GM04503 (cell line): Measurements from ENCODE around the gene CACNA2D4.
"Not testable (repeated sequence)": the region's sequence is repeated elsewhere in the genome, so short reads cannot be mapped to it uniquely, and the experiment has no call there.

ENCODE experiments used
- DNase-seq: peaks from one replicate; pipeline ENCODE4 v3.0.0-alpha.2; 2012; ENCODE audit warnings: low read depth

Gene CACNA2D4

GRCh38 chr12:1918081-1918883, at the start of gene CACNA2D4:
TSS of gene CACNA2D4 (minus strand) at chr12:1918652. CDS start at chr12:1918473, 179 bp downstream.
- DNase-seq, result no peak

- DNase-seq, result no peak
These were observed 48.2 kb upstream of the CACNA2D4 start for GRCh38 chr12:1966561-1967226.

- no peak for DNase-seq
These were observed 47.5 kb upstream of the CACNA2D4 start for GRCh38 chr12:1965916-1966315.

- no peak for DNase-seq
These were observed 43.9 kb upstream of the CACNA2D4 start for GRCh38 chr12:1962051-1963020.

- no peak for DNase-seq
These were observed 38.3 kb upstream of the CACNA2D4 start for GRCh38 chr12:1956716-1957115.

- DNase-seq, result no peak
These were observed 31.5 kb upstream of the CACNA2D4 start for GRCh38 chr12:1949771-1950470.

- no peak for DNase-seq
These were observed 30.4 kb upstream of the CACNA2D4 start for GRCh38 chr12:1948883-1949282.

GRCh38 chr12:1947081-1947480, 28.6 kb upstream of the CACNA2D4 start:
- DNase-seq, result peak; percentile 55

- DNase-seq, result no peak
These were observed 27.8 kb upstream of the CACNA2D4 start for GRCh38 chr12:1946296-1946695.

GRCh38 chr12:1945502-1945901, 27.1 kb upstream of the CACNA2D4 start:
- DNase-seq, result not testable (repeated sequence)

GRCh38 chr12:1939801-1940607, 21.6 kb upstream of the CACNA2D4 start:
- DNase-seq, result no peak

GRCh38 chr12:1939331-1939730, 20.9 kb upstream of the CACNA2D4 start:
- no peak for DNase-seq

GRCh38 chr12:1937481-1938224, 19.2 kb upstream of the CACNA2D4 start:
- no peak for DNase-seq

GRCh38 chr12:1936406-1937320, 18.2 kb upstream of the CACNA2D4 start:
- no peak for DNase-seq

- DNase-seq, result no peak
These were observed 17.4 kb upstream of the CACNA2D4 start for GRCh38 chr12:1935700-1936378.

- DNase-seq, result no peak
These were observed 16.8 kb upstream of the CACNA2D4 start for GRCh38 chr12:1935242-1935641.

- DNase-seq, result no peak
These were observed 16.4 kb upstream of the CACNA2D4 start for GRCh38 chr12:1934831-1935230.

GRCh38 chr12:1934068-1934467, 15.6 kb upstream of the CACNA2D4 start:
- no peak for DNase-seq
